DND-41 (cell line): Measurements from ENCODE around the gene FAM170B.

Source experiments
- CTCF ChIP-seq: IDR thresholded peaks from 2 replicates; pipeline ENCODE4 v1.5.1; 2012; ENCODE audit warnings: borderline replicate concordance, low read length, moderate library complexity, mild to moderate bottlenecking; ENCODE audit not compliant: poor library complexity, severe bottlenecking; ENCODE audit errors: extremely low read depth
- EZH2 ChIP-seq: IDR thresholded peaks from 3 replicates; pipeline ENCODE4 v1.6.1; 2012; ENCODE audit warnings: borderline replicate concordance, low read depth, mild to moderate bottlenecking, moderate library complexity, low read length, inconsistent platforms; ENCODE audit not compliant: severe bottlenecking

GRCh38 chr10:49173201-49173772 lies 39.5 kb upstream of the FAM170B start:
- no peak for TF ChIP-seq CTCF
- TF ChIP-seq EZH2 = no peak
